A549 (cell line): ENCODE data around the gene TUFM.

Experiments used
- BHLHE40 ChIP-seq: IDR thresholded peaks from 2 replicates; pipeline ENCODE4 v1.6.1; 2012; ENCODE audit warnings: low read depth, low read length, inconsistent platforms
- CTCF ChIP-seq: fragments of >200 bp; sonication (Bioruptor Twin); formaldehyde crosslinking; IDR thresholded peaks from 3 replicates; pipeline ENCODE4 v1.5.1; 2016
- MAFK ChIP-seq: fragments of 450-650 bp; IDR thresholded peaks from 2 replicates; pipeline ENCODE4 v1.6.1; 2014; ENCODE audit not compliant: partially characterized antibody
- MAX ChIP-seq: IDR thresholded peaks from 2 replicates; pipeline ENCODE4 v1.6.1; 2012
- MAZ ChIP-seq: fragments of 150-350 bp; IDR thresholded peaks from 2 replicates; pipeline ENCODE4 v1.6.1; 2014; ENCODE audit warnings: antibody characterized with exemption, low read depth, low read length, borderline replicate concordance
- POLR2A ChIP-seq: IDR thresholded peaks from 2 replicates; pipeline ENCODE4 v1.6.1; 2012; ENCODE audit warnings: mild to moderate bottlenecking, low read length
- POLR2AphosphoS2 ChIP-seq: conservative IDR thresholded peaks from 2 replicates; pipeline ENCODE4 v1.6.1; 2012; ENCODE audit warnings: low read length, improper control_type of control experiment, inconsistent platforms
- RAD21 ChIP-seq, 2 experiments: fragments of >200 bp in 1 of 2; sonication (Bioruptor Twin) in 1 of 2; formaldehyde crosslinking in 1 of 2; IDR thresholded peaks in 1 of 2; conservative IDR thresholded peaks in 1 of 2; 2 replicates in 1 of 2; 3 replicates in 1 of 2; pipeline ENCODE4 v1.6.1; 2012 to 2018; ENCODE audit warnings: inconsistent platforms in 1 of 2
- RARB ChIP-seq: fragments of 250-450 bp; sonication (Bioruptor Pico); IDR thresholded peaks from 2 replicates; pipeline ENCODE4 v1.8.0; 2021; ENCODE audit warnings: mild to moderate bottlenecking, moderate library complexity
- RCOR1 ChIP-seq: fragments of 150-350 bp; IDR thresholded peaks from 2 replicates; pipeline ENCODE4 v1.6.1; 2014; ENCODE audit warnings: antibody characterized with exemption, low read length, low read depth
- SREBF2 ChIP-seq: fragments of 450-650 bp; IDR thresholded peaks from 2 replicates; pipeline ENCODE4 v1.6.1; 2014; ENCODE audit warnings: mild to moderate bottlenecking, moderate library complexity

- no peak for TF ChIP-seq POLR2AphosphoS2
- TF ChIP-seq POLR2A = no peak
- TF ChIP-seq BHLHE40 = no peak
- no peak for TF ChIP-seq SREBF2
- no peak for TF ChIP-seq MAX
- TF ChIP-seq RCOR1 = no peak
- TF ChIP-seq RARB (CRISPR knock-in tag) = no peak
- TF ChIP-seq CTCF = no peak
- no peak for TF ChIP-seq RAD21 (conservative IDR thresholded peaks at IDR 0.05 in 1 of 2, IDR thresholded peaks at IDR 0.05 in 1 of 2)
- no peak for TF ChIP-seq MAZ
- TF ChIP-seq MAFK = no peak
Observed at GRCh38 chr16:28867241-28867640, 21.1 kb upstream of the TUFM start.
